ENCODE data around the gene SLITRK5.

SLITRK5 gene, protein sequence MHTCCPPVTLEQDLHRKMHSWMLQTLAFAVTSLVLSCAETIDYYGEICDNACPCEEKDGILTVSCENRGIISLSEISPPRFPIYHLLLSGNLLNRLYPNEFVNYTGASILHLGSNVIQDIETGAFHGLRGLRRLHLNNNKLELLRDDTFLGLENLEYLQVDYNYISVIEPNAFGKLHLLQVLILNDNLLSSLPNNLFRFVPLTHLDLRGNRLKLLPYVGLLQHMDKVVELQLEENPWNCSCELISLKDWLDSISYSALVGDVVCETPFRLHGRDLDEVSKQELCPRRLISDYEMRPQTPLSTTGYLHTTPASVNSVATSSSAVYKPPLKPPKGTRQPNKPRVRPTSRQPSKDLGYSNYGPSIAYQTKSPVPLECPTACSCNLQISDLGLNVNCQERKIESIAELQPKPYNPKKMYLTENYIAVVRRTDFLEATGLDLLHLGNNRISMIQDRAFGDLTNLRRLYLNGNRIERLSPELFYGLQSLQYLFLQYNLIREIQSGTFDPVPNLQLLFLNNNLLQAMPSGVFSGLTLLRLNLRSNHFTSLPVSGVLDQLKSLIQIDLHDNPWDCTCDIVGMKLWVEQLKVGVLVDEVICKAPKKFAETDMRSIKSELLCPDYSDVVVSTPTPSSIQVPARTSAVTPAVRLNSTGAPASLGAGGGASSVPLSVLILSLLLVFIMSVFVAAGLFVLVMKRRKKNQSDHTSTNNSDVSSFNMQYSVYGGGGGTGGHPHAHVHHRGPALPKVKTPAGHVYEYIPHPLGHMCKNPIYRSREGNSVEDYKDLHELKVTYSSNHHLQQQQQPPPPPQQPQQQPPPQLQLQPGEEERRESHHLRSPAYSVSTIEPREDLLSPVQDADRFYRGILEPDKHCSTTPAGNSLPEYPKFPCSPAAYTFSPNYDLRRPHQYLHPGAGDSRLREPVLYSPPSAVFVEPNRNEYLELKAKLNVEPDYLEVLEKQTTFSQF

GRCh38 chr13:87671031-87671752 lies at the start of gene SLITRK5:
SLITRK5 (plus strand) TSS chr13:87671371; CDS start chr13:87675389, 4,018 bp downstream.
- no peaks in the 10 kb centered on the region for H3K36me3 ChIP-seq (ENCODE audit: low read depth)
- peaks cover 45% of the 10 kb centered on the region for H3K27me3 ChIP-seq (ENCODE audit: insufficient read depth, poor library complexity, severe bottlenecking)
- H3K9me3 ChIP-seq (ENCODE audit: severe bottlenecking): no peaks in the 10 kb centered on the region
- DNase-seq (ENCODE audit: low spot score) (peak; percentile 63), ATAC-seq (ENCODE audit: low read depth) (peak; percentile 83)
- peak; percentile 86 for TF ChIP-seq CTCF (IDR thresholded peaks at IDR 0.05; ENCODE audit: poor library complexity, severe bottlenecking)
- no peaks in the 10 kb centered on the region for H3K4me1 ChIP-seq (ENCODE audit: insufficient read depth, poor library complexity, severe bottlenecking)
- H3K27ac ChIP-seq (ENCODE audit: poor library complexity, severe bottlenecking): no peak within 1 kb of the TSS
- peak within 1 kb of the TSS; percentile 34 for H3K4me3 ChIP-seq (ENCODE audit: severe bottlenecking)

DNA sequence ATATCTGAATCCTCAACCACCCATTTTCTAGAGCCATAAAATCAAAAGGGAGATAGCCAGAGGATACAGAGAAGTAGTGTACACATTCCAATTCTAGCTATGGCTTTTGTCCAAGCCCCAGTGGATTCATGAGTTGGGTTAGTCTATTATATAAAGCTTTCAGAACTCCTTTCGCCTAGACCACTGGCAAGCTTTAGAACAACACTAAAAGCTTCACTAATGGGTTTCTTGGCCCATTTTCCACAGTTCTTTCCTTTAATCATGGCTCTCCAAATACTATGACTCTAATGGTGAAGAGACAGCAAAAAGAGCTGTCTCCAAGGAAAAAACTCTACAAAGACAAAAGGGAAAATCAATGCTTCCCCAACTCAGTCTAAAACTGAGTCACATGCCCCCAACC lies 48.2 kb upstream of the SLITRK5 start:
- Histone ChIP-seq H3K27ac (ENCODE audit: poor library complexity, severe bottlenecking) (no peak overlapping the region), H3K4me1 (ENCODE audit: insufficient read depth, poor library complexity, severe bottlenecking) (no peaks in the 10 kb centered on the region), H3K9me3 (ENCODE audit: severe bottlenecking) (no peaks in the 10 kb centered on the region), H3K4me3 (ENCODE audit: severe bottlenecking) (no peak overlapping the region), H3K27me3 (ENCODE audit: insufficient read depth, poor library complexity, severe bottlenecking) (no peaks in the 10 kb centered on the region), H3K36me3 (ENCODE audit: low read depth) (no peaks in the 10 kb centered on the region)
- DNase-seq (ENCODE audit: low spot score) (no peak), ATAC-seq (ENCODE audit: low read depth) (no peak)
- no peak for TF ChIP-seq CTCF (IDR thresholded peaks at IDR 0.05; ENCODE audit: poor library complexity, severe bottlenecking)

- H3K9me3 ChIP-seq (ENCODE audit: severe bottlenecking): no peaks in the 10 kb centered on the region
- H3K27ac ChIP-seq (ENCODE audit: poor library complexity, severe bottlenecking): no peak overlapping the region
- H3K4me3 ChIP-seq (ENCODE audit: severe bottlenecking): no peak overlapping the region
- no peaks in the 10 kb centered on the region for H3K27me3 ChIP-seq (ENCODE audit: insufficient read depth, poor library complexity, severe bottlenecking)
- no peaks in the 10 kb centered on the region for H3K36me3 ChIP-seq (ENCODE audit: low read depth)
- H3K4me1 ChIP-seq (ENCODE audit: insufficient read depth, poor library complexity, severe bottlenecking): no peaks in the 10 kb centered on the region
- no peak for TF ChIP-seq CTCF (IDR thresholded peaks at IDR 0.05; ENCODE audit: poor library complexity, severe bottlenecking)
- DNase-seq (ENCODE audit: low spot score) (no peak), ATAC-seq (ENCODE audit: low read depth) (no peak)
Measured at GRCh38 chr13:87656306-87656705, 14.9 kb upstream of the SLITRK5 start.

DNA sequence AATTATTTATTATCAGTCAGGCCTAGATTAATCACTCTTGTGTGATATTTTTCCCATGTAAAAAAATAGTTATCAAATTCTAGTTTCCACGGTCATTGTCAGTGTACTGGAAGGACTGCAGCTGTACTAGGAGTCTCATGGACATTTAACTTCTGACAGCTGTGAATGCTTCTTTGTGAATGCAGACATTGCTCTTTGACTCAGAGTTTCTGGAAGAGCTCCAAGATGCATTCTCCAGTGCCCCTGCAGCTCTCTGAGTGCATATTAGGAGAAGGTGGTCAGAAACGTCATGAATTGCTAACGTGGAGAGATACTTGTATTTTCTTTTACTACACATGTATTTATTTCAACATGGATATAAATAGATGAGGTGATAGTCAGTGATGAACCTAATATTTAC lies 9.7 kb upstream of the SLITRK5 start:
- TF ChIP-seq CTCF (IDR thresholded peaks at IDR 0.05; ENCODE audit: poor library complexity, severe bottlenecking): no peak
- no peak overlapping the region for H3K27ac ChIP-seq (ENCODE audit: poor library complexity, severe bottlenecking)
- DNase-seq (ENCODE audit: low spot score): no peak
- H3K9me3 ChIP-seq (ENCODE audit: severe bottlenecking): no peaks in the 10 kb centered on the region
- ATAC-seq (ENCODE audit: low read depth): peak; percentile 41; the same call in 1 of the 3 replicates
- no peaks in the 10 kb centered on the region for H3K36me3 ChIP-seq (ENCODE audit: low read depth)
- H3K4me1 ChIP-seq (ENCODE audit: insufficient read depth, poor library complexity, severe bottlenecking): no peaks in the 10 kb centered on the region
- no peak overlapping the region for H3K4me3 ChIP-seq (ENCODE audit: severe bottlenecking)
- no peaks in the 10 kb centered on the region for H3K27me3 ChIP-seq (ENCODE audit: insufficient read depth, poor library complexity, severe bottlenecking)
